ENCODE results near the gene FMNL1.

DNA sequence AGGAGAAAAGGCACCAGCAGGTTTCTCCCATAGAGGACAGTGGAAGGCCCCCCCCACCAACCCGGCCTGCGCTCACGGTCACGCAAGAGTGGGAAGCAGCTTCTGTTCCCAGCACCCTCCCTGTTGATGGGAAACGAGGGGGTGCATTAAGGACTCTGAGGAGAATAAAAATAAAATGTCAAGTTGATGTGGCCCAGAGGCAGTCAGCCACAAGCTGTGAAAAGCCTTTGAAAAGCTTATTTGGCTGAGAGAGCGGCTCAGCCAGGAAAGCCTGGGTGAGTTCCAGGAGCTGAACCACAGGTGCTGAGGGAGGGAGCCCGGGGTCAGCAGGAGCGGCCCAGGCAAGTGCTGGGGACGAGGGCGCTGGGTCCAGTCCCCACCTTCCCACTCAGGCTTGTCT, 67.1 kb downstream of the FMNL1 start:
- TF ChIP-seq, protein P1, sequence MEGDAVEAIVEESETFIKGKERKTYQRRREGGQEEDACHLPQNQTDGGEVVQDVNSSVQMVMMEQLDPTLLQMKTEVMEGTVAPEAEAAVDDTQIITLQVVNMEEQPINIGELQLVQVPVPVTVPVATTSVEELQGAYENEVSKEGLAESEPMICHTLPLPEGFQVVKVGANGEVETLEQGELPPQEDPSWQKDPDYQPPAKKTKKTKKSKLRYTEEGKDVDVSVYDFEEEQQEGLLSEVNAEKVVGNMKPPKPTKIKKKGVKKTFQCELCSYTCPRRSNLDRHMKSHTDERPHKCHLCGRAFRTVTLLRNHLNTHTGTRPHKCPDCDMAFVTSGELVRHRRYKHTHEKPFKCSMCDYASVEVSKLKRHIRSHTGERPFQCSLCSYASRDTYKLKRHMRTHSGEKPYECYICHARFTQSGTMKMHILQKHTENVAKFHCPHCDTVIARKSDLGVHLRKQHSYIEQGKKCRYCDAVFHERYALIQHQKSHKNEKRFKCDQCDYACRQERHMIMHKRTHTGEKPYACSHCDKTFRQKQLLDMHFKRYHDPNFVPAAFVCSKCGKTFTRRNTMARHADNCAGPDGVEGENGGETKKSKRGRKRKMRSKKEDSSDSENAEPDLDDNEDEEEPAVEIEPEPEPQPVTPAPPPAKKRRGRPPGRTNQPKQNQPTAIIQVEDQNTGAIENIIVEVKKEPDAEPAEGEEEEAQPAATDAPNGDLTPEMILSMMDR (IDR thresholded peaks at IDR 0.05), result no peak
- TF ChIP-seq POLR2A (IDR thresholded peaks at IDR 0.05) (no peak), POLR2AphosphoS5 (IDR thresholded peaks at IDR 0.05; ENCODE audit: insufficient read depth in 1 of 2, low read depth in 1 of 2) (peak in 1 of 2 donors; percentile 14)
